Esophagus muscularis mucosa (tissue), 4 donors: ENCODE measurements around the gene GBF1. TPM values are rescaled to one million over a fixed set of nuclear protein-coding genes. Genes with fewer than 3 reads are reported as not detected.

ENCODE experiments used
- DNase-seq: peaks from one replicate; pipeline ENCODE4 v3.0.0-alpha.2; 2017; ENCODE audit errors: extremely low spot score
- H3K27ac ChIP-seq, 4 donors: fragments of 200-600 bp; sonication (generic); replicated peaks in 1 of 4; 1 replicate in 3 of 4; 2 replicates in 1 of 4; pipeline ENCODE4 v1.5.1; 2016 to 2019; ENCODE audit warnings: mild to moderate bottlenecking in 1 of 4
- H3K27me3 ChIP-seq, 4 donors: fragments of 200-600 bp; sonication (generic); one replicate each; pipeline versions ENCODE4 v1.5.1 to v1.6.0; 2016 to 2019
- H3K36me3 ChIP-seq, 4 donors: fragments of 200-600 bp; sonication (generic); one replicate each; pipeline ENCODE4 v1.5.1; 2016 to 2019
- H3K4me1 ChIP-seq, 4 donors: fragments of 200-600 bp; sonication (generic); one replicate each; pipeline ENCODE4 v1.5.1; 2016 to 2019
- H3K4me3 ChIP-seq, 4 donors: fragments of 200-600 bp; sonication (generic); 1 replicate in 2 of 4; 2 replicates in 2 of 4; pipeline ENCODE4 v1.5.1; 2016 to 2019; ENCODE audit warnings: mild to moderate bottlenecking in 4 of 4, moderate library complexity in 1 of 4
- H3K9me3 ChIP-seq, 4 donors: fragments of 200-600 bp; sonication (generic); 1 replicate in 3 of 4; 2 replicates in 1 of 4; pipeline ENCODE4 v1.5.1; 2016 to 2019
- CTCF ChIP-seq, 3 experiments: fragments of 200-600 bp in 2 of 3; fragments of 450-650 bp in 1 of 3; sonication (generic) in 2 of 3; IDR thresholded peaks; one replicate each; pipeline ENCODE4 v1.5.1; 2017 to 2019; ENCODE audit warnings: antibody characterized with exemption in 3 of 3, mild to moderate bottlenecking in 2 of 3, moderate library complexity in 1 of 3
- EP300 ChIP-seq: sonication (generic); formaldehyde crosslinking; IDR thresholded peaks from one replicate; pipeline ENCODE4 v1.6.1; 2017; ENCODE audit warnings: antibody characterized with exemption
- POLR2A ChIP-seq: fragments of 450-650 bp; IDR thresholded peaks from one replicate; pipeline ENCODE4 v1.6.1; 2017; ENCODE audit warnings: antibody characterized with exemption, moderate library complexity, mild to moderate bottlenecking, low read depth
- POLR2AphosphoS5 ChIP-seq, 2 donors: sonication (generic); formaldehyde crosslinking; IDR thresholded peaks; one replicate each; pipeline ENCODE4 v1.6.1; 2017; ENCODE audit warnings: antibody characterized with exemption in 2 of 2
- WGBS: methylation state at CpG from one replicate; pipeline ENCODE4 v1.1.5; 2018; 5-methylcytosine and 5-hydroxymethylcytosine counted together
- intact Hi-C: fragments of 100-400 bp; cut with DNase I; formaldehyde crosslinking; loops from one replicate; pipeline ENCODE4 v1.15.1; 2023
- total RNA-seq, 4 donors: library from RNA; depleted of rRNA; stranded (reverse); fragments of >200 nt; gene quantifications; one replicate each; pipeline versions ENCODE4 v1.1.0 to v1.2.1, GENCODE V29; 2016

Gene GBF1
- total RNA-seq, 4 donors from 2014 or later = 33.1 to 52.4 (median 40.0) TPM

GRCh38 chr10:102322914-102323313 is 77.6 kb downstream of the GBF1 start:
- no peaks in the 10 kb centered on the region for H3K36me3 ChIP-seq
- intact Hi-C loops = no loop called here
- H3K9me3 ChIP-seq = no peaks in the 10 kb centered on the region
- H3K27me3 ChIP-seq = no peaks in the 10 kb centered on the region
- no peak overlapping the region for H3K27ac ChIP-seq
- DNase-seq = no peak
- H3K4me3 ChIP-seq = no peak overlapping the region
- no peak for TF ChIP-seq EP300
- no peak for TF ChIP-seq POLR2A
- no peak for TF ChIP-seq CTCF (IDR thresholded peaks at IDR 0.05)
- TF ChIP-seq POLR2AphosphoS5 (IDR thresholded peaks at IDR 0.05) = no peak
- 80% methylated on average over 2 of the region's 2 CpGs for WGBS
- H3K4me1 ChIP-seq = peaks cover 22 to 32% (median 25%) of the 10 kb centered on the region in 4 donors

- Histone ChIP-seq H3K4me3 (no peak overlapping the region), H3K36me3 (no peaks in the 10 kb centered on the region), H3K27ac (no peak overlapping the region), H3K4me1 (peaks cover 28 to 38% (median 33%) of the 10 kb centered on the region in 4 donors), H3K9me3 (no peaks in the 10 kb centered on the region), H3K27me3 (no peaks in the 10 kb centered on the region)
- no peak for DNase-seq
- intact Hi-C loops = no loop called here
- 66% methylated on average over 3 of the region's 3 CpGs for WGBS
- TF ChIP-seq POLR2A (no peak), POLR2AphosphoS5 (IDR thresholded peaks at IDR 0.05) (no peak), EP300 (no peak), CTCF (IDR thresholded peaks at IDR 0.05) (no peak)
Measured at GRCh38 chr10:102324061-102324460, 78.7 kb downstream of the GBF1 start.

GRCh38 chr10:102326031-102326430 is 80.7 kb downstream of the GBF1 start:
- H3K4me3 ChIP-seq = no peak overlapping the region
- no peaks in the 10 kb centered on the region for H3K36me3 ChIP-seq
- no peak for DNase-seq
- intact Hi-C loops = no loop called here
- no peaks in the 10 kb centered on the region for H3K9me3 ChIP-seq
- WGBS = 75% methylated on average over 4 of the region's 4 CpGs
- H3K27ac ChIP-seq = no peak overlapping the region
- TF ChIP-seq POLR2AphosphoS5 (IDR thresholded peaks at IDR 0.05) = no peak
- TF ChIP-seq POLR2A = no peak
- no peak for TF ChIP-seq CTCF (IDR thresholded peaks at IDR 0.05)
- no peak for TF ChIP-seq EP300
- no peaks in the 10 kb centered on the region for H3K27me3 ChIP-seq
- peaks cover 28 to 38% (median 36%) of the 10 kb centered on the region in 4 donors for H3K4me1 ChIP-seq

- Histone ChIP-seq H3K27ac (no peak overlapping the region), H3K4me1 (peaks cover 28 to 38% (median 37%) of the 10 kb centered on the region in 4 donors), H3K9me3 (no peaks in the 10 kb centered on the region), H3K36me3 (no peaks in the 10 kb centered on the region), H3K4me3 (no peak overlapping the region), H3K27me3 (no peaks in the 10 kb centered on the region)
- DNase-seq = no peak
- intact Hi-C loops = no loop called here
- WGBS = 71% methylated on average over 5 of the region's 5 CpGs
- TF ChIP-seq POLR2A (no peak), CTCF (IDR thresholded peaks at IDR 0.05) (no peak), EP300 (no peak), POLR2AphosphoS5 (IDR thresholded peaks at IDR 0.05) (no peak)
Measured at GRCh38 chr10:102327002-102327401, 81.7 kb downstream of the GBF1 start.

- Histone ChIP-seq H3K4me3 (no peak overlapping the region), H3K36me3 (peaks cover 0 to 4% (median 2%) of the 10 kb centered on the region in 4 donors), H3K4me1 (peaks cover 28 to 38% (median 37%) of the 10 kb centered on the region in 4 donors), H3K27ac (no peak overlapping the region), H3K9me3 (no peaks in the 10 kb centered on the region), H3K27me3 (no peaks in the 10 kb centered on the region)
- WGBS = 89% methylated on average over 2 of the region's 2 CpGs
- DNase-seq = no peak
- intact Hi-C loops = no loop called here
- TF ChIP-seq POLR2A (no peak), POLR2AphosphoS5 (IDR thresholded peaks at IDR 0.05) (no peak), CTCF (IDR thresholded peaks at IDR 0.05) (no peak), EP300 (no peak)
Measured at GRCh38 chr10:102327641-102328040, 82.3 kb downstream of the GBF1 start.
